Right lobe of liver (tissue), 4 donors: ENCODE results near the gene UNC93A.

ENCODE experiments used
- POLR2A ChIP-seq: fragments of 450-650 bp; IDR thresholded peaks from one replicate; pipeline ENCODE4 v1.6.1; 2017; ENCODE audit warnings: antibody characterized with exemption, mild to moderate bottlenecking
- TF ChIP-seq, protein P1 (sequence below), 4 donors: fragments of 200-600 bp in 3 of 4; fragments of 450-650 bp in 1 of 4; IDR thresholded peaks; one replicate each; pipeline versions ENCODE4 v1.5.1 to v1.8.0; 2016 to 2022; ENCODE audit warnings: antibody characterized with exemption in 4 of 4, mild to moderate bottlenecking in 2 of 4
- donor health status: DM: no; HTN: no; CAD: no.
- donor health status: DM: no; HTN: no; CAD: no.
- donor health status: DM: no; HTN: yes; CAD: no.

DNA sequence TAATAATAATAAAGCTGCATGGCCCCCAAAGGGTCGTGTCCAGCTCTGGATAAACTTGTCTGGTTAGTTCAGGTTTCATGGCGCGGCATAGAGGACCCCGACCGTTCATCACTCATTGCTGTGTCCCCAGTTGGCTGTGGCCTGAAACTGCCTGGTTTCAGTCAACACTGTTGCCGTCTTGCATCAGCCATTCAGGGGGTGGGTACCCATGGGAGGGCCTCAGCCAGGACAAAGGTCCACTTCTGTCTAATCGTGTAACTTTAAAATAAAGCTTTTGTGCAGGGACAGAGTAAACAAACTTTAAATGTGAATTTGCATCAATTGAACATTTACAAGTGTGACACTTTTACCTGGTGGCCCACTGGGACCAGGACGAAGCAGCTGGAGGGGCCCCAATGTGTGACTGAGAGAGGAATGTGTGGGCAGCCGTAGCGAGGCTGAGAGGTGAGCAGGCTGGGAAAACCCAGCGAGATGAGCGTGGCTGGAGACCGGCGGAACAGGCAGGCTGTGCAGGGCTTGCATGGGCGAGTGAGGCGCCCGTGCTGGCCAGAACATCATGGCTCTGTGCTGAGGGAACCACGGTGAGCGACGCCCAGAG, 22.3 kb upstream of the UNC93A start:
- TF ChIP-seq, protein P1, sequence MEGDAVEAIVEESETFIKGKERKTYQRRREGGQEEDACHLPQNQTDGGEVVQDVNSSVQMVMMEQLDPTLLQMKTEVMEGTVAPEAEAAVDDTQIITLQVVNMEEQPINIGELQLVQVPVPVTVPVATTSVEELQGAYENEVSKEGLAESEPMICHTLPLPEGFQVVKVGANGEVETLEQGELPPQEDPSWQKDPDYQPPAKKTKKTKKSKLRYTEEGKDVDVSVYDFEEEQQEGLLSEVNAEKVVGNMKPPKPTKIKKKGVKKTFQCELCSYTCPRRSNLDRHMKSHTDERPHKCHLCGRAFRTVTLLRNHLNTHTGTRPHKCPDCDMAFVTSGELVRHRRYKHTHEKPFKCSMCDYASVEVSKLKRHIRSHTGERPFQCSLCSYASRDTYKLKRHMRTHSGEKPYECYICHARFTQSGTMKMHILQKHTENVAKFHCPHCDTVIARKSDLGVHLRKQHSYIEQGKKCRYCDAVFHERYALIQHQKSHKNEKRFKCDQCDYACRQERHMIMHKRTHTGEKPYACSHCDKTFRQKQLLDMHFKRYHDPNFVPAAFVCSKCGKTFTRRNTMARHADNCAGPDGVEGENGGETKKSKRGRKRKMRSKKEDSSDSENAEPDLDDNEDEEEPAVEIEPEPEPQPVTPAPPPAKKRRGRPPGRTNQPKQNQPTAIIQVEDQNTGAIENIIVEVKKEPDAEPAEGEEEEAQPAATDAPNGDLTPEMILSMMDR (IDR thresholded peaks at IDR 0.05): no peak
- TF ChIP-seq POLR2A: peak; percentile 54
